Fibroblast of lung (primary cell): ENCODE measurements around the gene COL9A1. TPM values are rescaled to one million over a fixed set of nuclear protein-coding genes. Genes with fewer than 3 reads are reported as not detected.
"Not testable (repeated sequence)": the region's sequence is repeated elsewhere in the genome, so short reads cannot be mapped to it uniquely, and the experiment has no call there.

Source experiments
- DNase-seq, 2 donors: peaks; one replicate each; pipeline versions ENCODE4 v3.0.0 to v3.0.0-alpha.2; 2010; ENCODE audit warnings: low read depth in 2 of 2
- H2AFZ ChIP-seq: 2 replicates; pipeline ENCODE4 v1.5.1; 2012; ENCODE audit warnings: low read length, control low read depth, inconsistent platforms
- H3K27ac ChIP-seq: 2 replicates; pipeline ENCODE4 v1.5.1; 2011; ENCODE audit warnings: low read length, control low read depth; ENCODE audit not compliant: insufficient read depth
- H3K27me3 ChIP-seq: 2 replicates; pipeline ENCODE4 v1.5.1; 2011; ENCODE audit warnings: mild to moderate bottlenecking, low read length; ENCODE audit not compliant: control insufficient read depth, insufficient read depth
- H3K36me3 ChIP-seq: 2 replicates; pipeline ENCODE4 v1.5.1; 2011; ENCODE audit warnings: low read length; ENCODE audit not compliant: control insufficient read depth, insufficient read depth
- H3K4me1 ChIP-seq: 2 replicates; pipeline ENCODE4 v1.5.1; 2011; ENCODE audit warnings: low read length; ENCODE audit not compliant: control insufficient read depth, insufficient read depth; ENCODE audit errors: extremely low read depth
- H3K4me2 ChIP-seq: 2 replicates; pipeline ENCODE4 v1.5.1; 2011; ENCODE audit warnings: low read length, control low read depth; ENCODE audit not compliant: insufficient read depth; ENCODE audit errors: extremely low read depth
- H3K4me3 ChIP-seq, 4 experiments: fragments of 200-600 bp in 1 of 4; sonication (generic) in 1 of 4; replicated peaks in 1 of 4; 2 replicates each; pipeline ENCODE4 v1.5.1; 2011 to 2016; ENCODE audit warnings: low read length in 4 of 4, low read depth in 3 of 4, mild to moderate bottlenecking in 3 of 4, control low read depth in 2 of 4, inconsistent platforms in 1 of 4, mixed read lengths in 1 of 4; ENCODE audit not compliant: insufficient read depth in 1 of 4; ENCODE audit errors: control extremely low read depth in 1 of 4
- H3K79me2 ChIP-seq: 2 replicates; pipeline ENCODE4 v1.5.1; 2012; ENCODE audit warnings: mild to moderate bottlenecking, low read length, inconsistent platforms; ENCODE audit not compliant: control insufficient read depth, insufficient read depth
- H3K9ac ChIP-seq: 2 replicates; pipeline ENCODE4 v1.5.1; 2011; ENCODE audit warnings: mild to moderate bottlenecking, low read length, control low read depth; ENCODE audit not compliant: insufficient read depth
- H3K9me3 ChIP-seq: 2 replicates; pipeline ENCODE4 v1.5.1; 2012; ENCODE audit warnings: low read depth, low read length; ENCODE audit not compliant: control insufficient read depth, insufficient read depth
- H4K20me1 ChIP-seq: 2 replicates; pipeline ENCODE4 v1.5.1; 2011; ENCODE audit warnings: low read length; ENCODE audit not compliant: control insufficient read depth, insufficient read depth; ENCODE audit errors: extremely low read depth
- EZH2 ChIP-seq: IDR thresholded peaks from 2 replicates; pipeline ENCODE4 v1.5.1; 2012; ENCODE audit warnings: low read length, control low read depth, mild to moderate bottlenecking; ENCODE audit errors: missing control alignments
- polyA plus RNA-seq, 2 donors: library from polyadenylated mRNA; depleted of rRNA in 1 of 2; stranded (reverse) in 1 of 2; unstranded in 1 of 2; fragments of >200 nt; gene quantifications; 2 replicates each; pipeline ENCODE4 v1.2.1, GENCODE V29; 2011 to 2012; ENCODE audit warnings: missing spikeins in 1 of 2
- total RNA-seq: library from RNA; depleted of rRNA; stranded (reverse); fragments of >200 nt; gene quantifications from 2 replicates; pipeline ENCODE4 v1.2.1, GENCODE V29; 2014
- TF ChIP-seq, protein P1 (sequence below), 2 donors: IDR thresholded peaks in 1 of 2; conservative IDR thresholded peaks in 1 of 2; 1 replicate in 1 of 2; 2 replicates in 1 of 2; pipeline ENCODE4 v1.5.1; 2011 to 2012; ENCODE audit warnings: low read length in 2 of 2, control low read depth in 1 of 2, inconsistent platforms in 1 of 2, low read depth in 1 of 2, mild to moderate bottlenecking in 1 of 2

Gene COL9A1
- total and polyA plus RNA-seq, 2 donors (not counting 1 experiment from before 2014, with no cell fraction given) = not detected

DNA sequence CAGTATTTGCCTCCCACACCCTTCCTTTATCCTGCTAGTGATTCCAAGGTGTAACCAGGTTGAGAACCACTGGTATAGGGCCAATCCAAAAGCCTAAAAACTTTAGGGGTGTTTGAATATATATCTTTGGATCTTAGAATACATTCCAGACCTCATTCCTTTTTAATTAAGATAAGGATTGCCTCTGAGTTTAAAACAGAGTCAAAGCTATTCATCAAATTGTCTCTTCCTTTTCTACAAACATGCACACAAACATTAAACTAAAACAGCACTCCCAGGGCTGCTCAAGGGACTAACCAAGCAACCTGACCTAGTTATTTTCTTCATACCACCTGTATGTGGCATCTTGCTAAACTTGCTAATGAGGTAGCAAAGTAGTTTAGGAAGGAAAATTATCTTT is 22.1 kb upstream of the COL9A1 start:
- Histone ChIP-seq H3K27ac (no peak overlapping the region), H3K4me2 (no peak overlapping the region), H2AFZ (no peak overlapping the region), H3K9me3 (no peaks in the 10 kb centered on the region), H3K4me3 (no peak overlapping the region), H4K20me1 (no peaks in the 10 kb centered on the region), H3K79me2 (no peaks in the 10 kb centered on the region), H3K4me1 (no peaks in the 10 kb centered on the region), H3K27me3 (no peaks in the 10 kb centered on the region), H3K9ac (no peak overlapping the region), H3K36me3 (no peaks in the 10 kb centered on the region)
- DNase-seq = no peak
- no peak for TF ChIP-seq EZH2
- TF ChIP-seq, protein P1, sequence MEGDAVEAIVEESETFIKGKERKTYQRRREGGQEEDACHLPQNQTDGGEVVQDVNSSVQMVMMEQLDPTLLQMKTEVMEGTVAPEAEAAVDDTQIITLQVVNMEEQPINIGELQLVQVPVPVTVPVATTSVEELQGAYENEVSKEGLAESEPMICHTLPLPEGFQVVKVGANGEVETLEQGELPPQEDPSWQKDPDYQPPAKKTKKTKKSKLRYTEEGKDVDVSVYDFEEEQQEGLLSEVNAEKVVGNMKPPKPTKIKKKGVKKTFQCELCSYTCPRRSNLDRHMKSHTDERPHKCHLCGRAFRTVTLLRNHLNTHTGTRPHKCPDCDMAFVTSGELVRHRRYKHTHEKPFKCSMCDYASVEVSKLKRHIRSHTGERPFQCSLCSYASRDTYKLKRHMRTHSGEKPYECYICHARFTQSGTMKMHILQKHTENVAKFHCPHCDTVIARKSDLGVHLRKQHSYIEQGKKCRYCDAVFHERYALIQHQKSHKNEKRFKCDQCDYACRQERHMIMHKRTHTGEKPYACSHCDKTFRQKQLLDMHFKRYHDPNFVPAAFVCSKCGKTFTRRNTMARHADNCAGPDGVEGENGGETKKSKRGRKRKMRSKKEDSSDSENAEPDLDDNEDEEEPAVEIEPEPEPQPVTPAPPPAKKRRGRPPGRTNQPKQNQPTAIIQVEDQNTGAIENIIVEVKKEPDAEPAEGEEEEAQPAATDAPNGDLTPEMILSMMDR (conservative IDR thresholded peaks at IDR 0.05 in 1 of 2, IDR thresholded peaks at IDR 0.05 in 1 of 2; ENCODE audit: low read depth in 1 of 2, low read length in 2 of 2) = no peak

DNA sequence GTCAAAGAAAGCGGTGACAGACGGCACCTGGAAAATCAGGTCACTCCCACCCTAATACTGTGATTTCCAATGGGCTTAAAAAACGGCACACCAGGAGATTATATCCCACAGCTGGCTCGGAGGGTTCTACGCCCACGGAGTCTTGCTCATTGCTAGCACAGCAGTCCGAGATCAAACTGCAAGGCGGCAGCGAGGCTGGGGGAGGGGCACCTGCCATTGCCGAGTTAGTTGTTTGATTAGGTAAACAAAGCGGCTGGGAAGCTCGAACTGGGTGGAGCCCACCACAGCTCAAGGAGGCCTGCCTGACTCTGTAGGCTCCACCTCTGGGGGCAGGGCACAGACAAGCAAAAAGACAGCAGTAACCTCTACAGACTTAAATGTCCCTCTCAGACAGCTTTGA is 14.9 kb upstream of the COL9A1 start:
- H3K27me3 ChIP-seq, H3K36me3 ChIP-seq, H2AFZ ChIP-seq, DNase-seq, H3K9me3 ChIP-seq, H4K20me1 ChIP-seq, H3K27ac ChIP-seq, H3K9ac ChIP-seq, H3K4me1 ChIP-seq, H3K4me2 ChIP-seq, H3K79me2 ChIP-seq, H3K4me3 ChIP-seq: not testable (repeated sequence)

- TF ChIP-seq, protein P1 (conservative IDR thresholded peaks at IDR 0.05 in 1 of 2, IDR thresholded peaks at IDR 0.05 in 1 of 2; ENCODE audit: low read depth in 1 of 2, low read length in 2 of 2) = no peak
- TF ChIP-seq EZH2 = no peak
- H3K9me3 ChIP-seq = no peaks in the 10 kb centered on the region
- H3K4me3 ChIP-seq = no peak overlapping the region
- peaks cover 3% of the 10 kb centered on the region for H3K27me3 ChIP-seq
- no peak overlapping the region for H2AFZ ChIP-seq
- H3K79me2 ChIP-seq = no peaks in the 10 kb centered on the region
- H3K27ac ChIP-seq = no peak overlapping the region
- H3K9ac ChIP-seq = no peak overlapping the region
- H3K4me1 ChIP-seq = no peaks in the 10 kb centered on the region
- H4K20me1 ChIP-seq = no peaks in the 10 kb centered on the region
- H3K36me3 ChIP-seq = no peaks in the 10 kb centered on the region
- DNase-seq = no peak
- no peak overlapping the region for H3K4me2 ChIP-seq
Measured at GRCh38 chr6:70315079-70315751, 12.3 kb upstream of the COL9A1 start.
